Stimulated activated CD4-positive, alpha-beta T cell treated with anti-CD3 and anti-CD28 coated beads, Interleukin-12 subunit alpha, Interleukin-12 subunit beta, amount 100 ng/mL, for 24 hours (primary cell): Measurements from ENCODE around the gene RO60.
"Not testable (repeated sequence)": the region's sequence is repeated elsewhere in the genome, so short reads cannot be mapped to it uniquely, and the experiment has no call there.

Source experiments
- DNase-seq, 2 experiments: peaks; one replicate each; pipeline ENCODE4 v3.0.0-alpha.2; 2020; ENCODE audit warnings: low read depth in 2 of 2

The RO60 gene

GRCh38 chr1:193059282-193060114 is at the start of gene RO60, which contains the start of gene UCHL5:
RO60 (plus strand) TSS chr1:193059612; CDS start chr1:193069055, 9,443 bp downstream.
UCHL5 (minus strand) TSS chr1:193059360; CDS start chr1:193059260, 100 bp downstream.
- peak; percentile 92 to 94 for DNase-seq

DNA sequence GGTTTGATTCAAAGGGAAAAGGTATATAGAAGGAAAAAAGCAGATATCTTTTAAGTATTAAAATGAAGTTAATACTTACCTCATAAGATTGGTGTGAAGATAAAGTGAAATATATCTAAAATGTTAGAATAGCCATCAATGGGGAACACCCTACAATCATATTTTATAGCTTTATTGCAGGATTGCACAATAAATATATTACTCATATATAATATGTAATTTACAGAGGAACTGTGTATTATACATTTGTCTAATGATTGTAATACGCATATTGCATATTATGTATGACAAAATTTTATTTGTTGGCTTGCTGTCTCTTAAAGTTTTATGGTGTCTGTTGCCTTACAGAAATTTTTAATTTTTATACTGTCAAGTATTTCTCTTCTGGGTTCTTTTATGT is 48.0 kb upstream of the RO60 start:
- no peak for DNase-seq

- DNase-seq = no peak
Measured at GRCh38 chr1:193013005-193013404, 46.4 kb upstream of the RO60 start.

DNA sequence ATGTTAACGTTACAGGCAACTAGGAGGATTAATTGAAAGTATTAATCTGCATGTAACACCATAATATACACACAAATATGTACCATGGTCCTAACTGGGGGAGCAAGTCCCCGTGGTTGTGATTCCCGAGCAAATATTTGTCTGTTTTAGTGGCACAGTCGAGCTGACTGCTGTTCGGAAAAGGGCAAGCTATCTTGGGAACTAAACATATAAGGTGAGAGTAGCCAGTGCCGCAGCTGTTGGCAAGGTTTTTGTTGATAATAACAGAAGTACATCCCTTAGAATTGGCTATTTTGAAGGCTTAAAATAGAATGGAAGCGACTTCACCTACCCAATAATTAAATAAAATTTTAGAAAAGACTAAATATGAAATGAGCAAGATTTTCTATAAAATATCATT is 45.7 kb upstream of the RO60 start:
- no peak for DNase-seq

DNA sequence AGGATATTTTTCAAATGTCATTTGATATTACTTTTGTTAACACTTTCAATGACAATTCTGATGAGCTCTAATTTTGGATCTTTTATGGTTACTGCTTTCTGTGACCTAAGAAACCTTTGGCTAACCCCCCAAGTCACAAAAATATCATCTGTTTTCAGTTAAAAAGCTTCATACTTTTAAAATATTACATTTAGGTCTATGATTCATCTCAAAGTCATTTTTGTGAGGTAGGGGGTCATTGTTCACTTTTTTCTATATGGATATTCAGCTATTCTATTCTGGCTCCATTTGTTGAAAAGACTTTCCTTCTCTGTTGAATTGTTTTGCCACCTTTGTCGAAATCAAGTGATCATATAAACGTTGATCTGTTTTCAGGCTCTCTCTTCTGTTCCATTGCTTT is 45.0 kb upstream of the RO60 start:
- no peak for DNase-seq

DNA sequence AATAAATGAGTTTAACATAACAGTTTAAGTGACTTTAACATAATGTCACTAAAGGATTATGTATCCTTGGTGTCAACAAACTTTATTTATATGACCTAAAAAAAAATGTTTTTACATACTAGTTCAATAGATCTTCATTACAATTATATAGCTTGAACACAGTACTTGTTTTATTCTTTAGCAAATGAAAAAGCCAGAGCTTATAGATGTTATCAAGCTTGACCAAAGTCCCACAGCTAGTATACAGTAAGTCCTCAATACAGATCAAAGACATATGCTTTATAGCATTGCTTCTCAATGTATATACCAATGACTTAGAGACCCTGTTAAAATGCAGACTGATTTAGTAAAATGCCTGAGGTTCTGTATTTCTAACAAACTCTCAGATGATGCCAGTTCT is 42.6 kb upstream of the RO60 start:
- no peak for DNase-seq

- DNase-seq = no peak
Measured at GRCh38 chr1:193019442-193020026, 39.9 kb upstream of the RO60 start.

- no peak for DNase-seq
Measured at GRCh38 chr1:193025218-193025617, 34.2 kb upstream of the RO60 start.

DNA sequence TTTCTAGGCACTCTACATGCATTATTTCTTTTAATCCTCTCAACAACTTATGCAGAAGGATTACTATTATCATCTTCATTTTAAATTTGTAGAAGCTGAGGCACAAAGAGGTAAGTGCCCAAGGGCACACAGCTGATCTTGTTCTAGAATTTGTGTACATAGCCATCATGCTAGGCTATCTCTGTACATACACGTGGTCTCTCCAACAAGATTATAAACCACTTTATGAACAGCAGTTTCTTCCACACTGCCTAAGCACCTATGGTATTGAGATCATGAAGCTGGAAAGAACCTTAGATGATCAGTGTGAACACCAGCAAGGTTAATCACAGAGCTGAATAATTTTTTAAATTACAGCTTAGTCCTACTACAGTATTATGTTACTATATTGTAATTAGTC is 29.1 kb upstream of the RO60 start:
- DNase-seq = no peak

GRCh38 chr1:193031431-193031830 is 28.0 kb upstream of the RO60 start:
- DNase-seq = no peak

- DNase-seq = not testable (repeated sequence)
Measured at GRCh38 chr1:193032643-193033427, 26.6 kb upstream of the RO60 start.

DNA sequence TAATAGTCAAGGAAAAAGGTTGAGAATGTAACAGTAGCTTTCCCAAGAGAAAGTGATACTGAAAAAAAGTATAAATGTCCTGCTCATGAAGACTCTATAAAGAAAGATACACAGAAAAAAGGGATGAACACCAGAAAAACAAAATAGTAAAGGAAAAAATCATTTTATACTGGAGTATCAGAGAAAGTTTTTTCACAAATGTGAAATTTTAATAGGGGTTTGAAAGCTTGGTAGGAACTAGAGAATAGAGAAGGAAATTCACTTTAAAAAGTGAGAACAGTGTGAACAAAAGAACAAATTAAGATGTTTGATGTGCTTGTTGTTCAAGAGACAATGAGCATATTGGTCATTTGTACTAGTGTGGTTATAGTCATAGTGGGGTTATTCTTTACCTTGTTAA is 25.8 kb upstream of the RO60 start:
- no peak for DNase-seq

GRCh38 chr1:193036337-193037047 is 22.9 kb upstream of the RO60 start:
- DNase-seq = no peak

- no peak for DNase-seq
Measured at GRCh38 chr1:193040011-193040410, 19.4 kb upstream of the RO60 start.

DNA sequence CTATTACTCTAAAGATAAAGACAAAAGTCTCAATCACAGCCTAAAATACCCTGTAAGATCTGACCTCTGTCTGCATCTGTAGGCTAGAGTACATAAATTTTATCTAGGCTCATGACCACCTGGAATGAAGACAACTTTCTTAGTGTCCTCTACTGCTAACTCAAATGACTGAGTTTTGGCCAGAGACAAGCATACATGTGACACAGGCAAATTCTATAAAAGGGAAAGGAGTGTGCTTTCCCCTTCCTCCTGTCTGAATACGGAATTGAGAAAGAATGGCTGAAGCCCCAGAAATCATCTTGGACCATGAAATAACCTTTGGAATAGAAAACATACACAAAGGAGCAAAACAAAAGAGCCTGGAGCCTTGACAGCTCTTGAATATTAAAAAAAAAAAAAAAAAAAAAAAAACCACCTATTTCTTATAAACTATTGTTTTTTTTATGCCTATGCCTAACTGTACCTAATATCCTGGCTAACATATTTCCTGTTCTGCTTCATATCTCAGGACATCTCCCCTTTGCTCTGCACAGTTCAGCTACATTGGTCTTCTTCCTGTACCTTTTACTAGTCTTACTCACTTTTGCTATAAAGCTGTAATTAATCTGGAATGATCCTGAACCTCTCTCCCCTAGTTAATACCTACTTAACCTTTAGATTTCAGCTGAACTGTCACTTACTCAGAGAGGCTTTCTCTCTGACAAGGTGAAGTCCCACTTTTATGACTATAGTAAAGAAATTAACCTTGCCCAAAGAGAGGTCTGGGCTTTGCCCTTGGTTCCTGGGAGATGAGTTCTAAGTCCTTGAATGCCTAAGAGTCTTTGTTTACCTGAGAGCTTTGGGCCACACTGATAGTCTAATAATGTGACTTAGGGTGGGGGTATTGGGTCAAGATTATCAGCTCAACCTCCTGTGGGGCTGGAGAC is 16.4 kb upstream of the RO60 start:
- no peak for DNase-seq

DNA sequence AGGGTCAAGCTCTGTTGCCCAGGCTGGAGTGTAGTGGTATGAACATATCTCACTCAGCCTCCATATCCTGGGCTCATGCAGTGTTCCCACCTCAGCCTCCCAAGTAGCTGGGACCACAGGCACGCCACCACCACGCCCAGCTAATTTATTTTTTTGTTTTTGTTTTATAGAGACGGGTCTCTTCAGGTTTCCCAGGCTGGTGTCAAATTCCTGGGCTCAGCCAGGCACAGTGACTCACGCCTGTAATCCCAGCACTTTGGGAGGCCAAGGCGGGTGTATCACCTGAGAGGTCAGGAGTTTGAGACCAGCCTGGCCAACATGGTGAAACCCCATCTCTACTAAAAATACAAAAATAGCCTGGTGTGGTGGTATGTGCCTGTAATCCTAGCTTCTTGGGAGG is 10.5 kb upstream of the RO60 start:
- DNase-seq = not testable (repeated sequence)

DNA sequence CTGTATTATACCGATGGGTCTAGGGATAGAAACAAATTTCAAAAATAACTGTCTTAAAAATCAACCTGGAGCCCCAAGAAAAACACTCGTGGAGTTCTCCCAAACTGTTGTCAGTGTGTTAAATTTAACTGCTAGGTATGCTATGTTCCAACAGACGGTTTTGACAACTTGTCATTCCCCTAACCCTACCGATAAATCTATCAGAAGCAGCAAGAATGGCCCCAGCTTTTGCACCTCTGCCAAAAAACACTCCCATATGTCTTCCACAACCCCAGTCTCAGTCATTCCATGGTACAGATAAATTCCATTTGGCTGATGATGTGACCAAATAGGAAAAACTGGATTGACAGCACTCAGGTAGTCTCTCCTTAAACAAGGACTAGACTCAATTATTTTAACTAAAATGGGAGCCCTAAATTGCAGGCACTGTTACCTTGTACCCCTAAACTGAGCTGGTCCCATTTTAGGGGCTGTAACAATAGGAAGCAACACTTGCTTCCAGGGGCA is 5.2 kb upstream of the RO60 start:
- DNase-seq = no peak

DNA sequence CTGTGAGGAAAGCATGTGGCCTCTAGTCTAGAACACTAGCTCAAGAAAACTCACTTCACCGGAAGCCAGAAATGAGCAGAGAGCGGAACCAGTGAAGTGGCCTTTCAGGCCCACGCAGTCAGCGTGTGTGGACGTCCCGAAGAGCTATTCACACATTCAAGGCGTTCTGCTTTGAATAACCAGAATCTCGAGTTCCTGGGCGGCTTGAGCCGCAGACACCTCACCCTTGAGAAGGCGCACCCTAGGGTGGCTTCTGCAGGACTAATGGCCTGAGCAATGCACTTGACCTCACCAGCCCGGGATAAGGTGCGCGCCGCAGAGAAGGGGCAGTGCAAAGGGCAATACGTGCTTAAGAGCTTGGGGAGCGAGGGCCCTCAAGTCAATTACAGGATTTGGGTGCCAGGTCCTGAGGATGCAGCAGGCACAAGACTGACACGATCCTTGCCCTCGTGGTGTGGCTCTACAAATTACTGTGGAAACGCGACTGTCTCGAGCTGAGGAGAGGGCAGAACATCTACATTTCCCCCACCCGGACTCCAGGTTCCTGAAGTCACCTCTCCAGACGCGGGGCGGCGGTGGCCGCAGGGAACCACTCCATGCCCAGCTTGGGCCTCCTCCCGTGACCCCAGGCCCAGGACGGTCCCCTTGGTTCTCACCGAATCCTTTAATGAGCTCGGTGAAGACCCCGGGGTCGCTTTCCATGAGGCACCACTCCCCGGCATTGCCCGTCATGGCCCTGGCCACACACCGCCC is 707 bp upstream of the RO60 start:
- peak; percentile 31 to 53 for DNase-seq

DNA sequence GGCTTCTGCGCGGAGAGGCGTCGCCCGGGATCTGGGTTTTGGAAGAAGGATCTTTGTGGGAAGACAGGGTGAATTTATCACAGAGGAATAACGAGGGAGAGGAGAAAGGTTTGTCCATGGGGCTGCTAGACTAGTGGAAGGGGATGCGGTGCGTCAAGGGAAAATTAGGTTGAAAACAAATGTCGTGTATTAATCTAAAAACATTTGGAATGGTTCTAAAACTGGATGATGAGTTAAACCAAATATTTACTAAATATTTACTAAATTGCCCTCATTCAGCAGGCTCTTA is 647 bp downstream of the RO60 start:
- DNase-seq = no peak

DNA sequence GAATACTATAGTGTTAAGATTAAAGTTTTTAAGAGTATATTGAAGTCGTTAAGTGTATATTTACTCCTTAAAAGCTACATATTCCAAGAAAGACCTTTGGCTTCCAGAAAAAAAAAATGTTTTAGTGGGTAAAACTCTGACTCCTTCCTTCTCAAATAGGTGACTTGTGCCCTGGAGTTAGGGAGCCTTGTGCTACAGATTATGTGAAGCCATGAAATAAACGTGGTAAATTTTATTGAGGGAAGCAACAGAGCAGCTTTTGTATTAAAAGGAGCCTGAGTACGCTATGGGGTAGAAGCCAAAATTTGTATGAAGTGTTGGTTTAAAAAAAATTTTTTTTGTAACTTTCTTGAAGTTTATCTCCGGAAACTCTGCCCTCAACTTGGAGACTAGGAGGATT is 994 bp downstream of the RO60 start:
- DNase-seq = no peak
